GM18526 (cell line): ENCODE data around the gene SHISA8.

ENCODE experiments used
- POLR2A ChIP-seq: IDR thresholded peaks from 3 replicates; pipeline ENCODE4 v1.6.1; 2011; ENCODE audit not compliant: insufficient read length; ENCODE audit errors: extremely low read depth

The SHISA8 gene

GRCh38 chr22:41893591-41894375 is 21.1 kb downstream of the SHISA8 start:
- TF ChIP-seq POLR2A: no peak

DNA sequence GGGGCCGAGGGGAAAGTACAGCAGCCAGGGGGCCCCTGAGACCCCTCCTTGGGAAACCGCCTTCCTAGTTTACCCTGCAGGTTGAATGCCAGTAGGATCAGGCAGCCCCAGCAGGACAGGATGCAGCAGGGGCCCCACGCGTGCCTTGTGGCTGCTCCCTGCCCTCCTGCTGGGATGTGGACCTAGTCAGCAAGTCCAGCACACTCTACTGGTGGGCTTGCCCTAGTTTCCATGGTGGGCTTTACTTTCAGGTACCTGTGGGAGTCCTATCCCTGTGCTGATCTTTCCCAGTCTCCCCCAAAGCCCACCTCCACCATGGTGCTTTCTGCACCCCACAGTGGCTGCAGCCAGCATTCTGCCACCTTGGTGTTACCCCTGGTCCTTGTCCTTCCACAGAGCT is 22.2 kb downstream of the SHISA8 start:
- TF ChIP-seq POLR2A: no peak

DNA sequence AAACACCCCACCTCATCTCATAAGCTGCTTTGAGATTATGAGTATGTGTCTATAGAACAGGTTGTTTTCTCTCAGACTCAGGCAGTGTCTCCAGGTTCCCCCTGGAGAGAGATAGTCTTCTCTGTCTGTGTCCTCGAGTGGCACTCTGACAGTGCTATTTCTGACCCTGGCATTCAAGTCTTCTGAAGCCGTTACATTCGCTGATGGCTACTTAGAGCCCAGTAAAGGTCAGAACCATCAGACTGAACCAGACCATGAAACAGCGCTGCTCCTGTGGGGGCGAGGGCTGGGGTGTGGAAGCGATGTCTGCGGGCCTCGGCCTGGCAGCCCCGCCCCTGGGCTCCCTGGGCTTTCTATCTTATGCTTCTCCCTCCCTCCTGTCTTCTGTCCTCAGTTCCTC is 23.5 kb downstream of the SHISA8 start:
- no peak for TF ChIP-seq POLR2A

DNA sequence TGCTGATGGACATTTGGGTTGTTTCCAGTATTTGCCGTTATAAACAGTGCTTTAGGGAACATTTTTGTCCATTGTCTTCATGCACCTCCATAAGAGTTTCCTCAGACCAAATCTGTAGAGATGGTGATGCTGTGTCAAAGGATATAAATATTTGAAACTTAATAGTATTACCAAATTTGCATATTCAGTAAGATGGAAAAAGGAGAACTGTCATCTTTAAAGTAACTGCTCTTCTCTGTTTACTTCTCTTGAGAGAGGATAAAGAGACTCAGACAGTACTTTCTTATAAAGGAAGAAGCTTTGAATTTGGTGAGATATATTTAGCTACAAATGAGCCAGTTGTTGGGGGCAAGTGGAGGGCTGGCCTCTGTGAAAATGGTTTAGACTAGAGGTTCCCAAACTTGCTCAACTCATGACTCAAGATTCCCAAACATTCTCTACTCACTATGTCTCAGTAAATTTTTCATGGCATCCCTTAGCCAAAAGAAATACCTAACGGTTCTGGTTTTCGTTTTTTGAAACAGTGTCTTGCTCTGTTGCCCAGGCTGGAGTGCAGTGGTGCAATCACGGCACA is 26.2 kb downstream of the SHISA8 start:
- TF ChIP-seq POLR2A: no peak

DNA sequence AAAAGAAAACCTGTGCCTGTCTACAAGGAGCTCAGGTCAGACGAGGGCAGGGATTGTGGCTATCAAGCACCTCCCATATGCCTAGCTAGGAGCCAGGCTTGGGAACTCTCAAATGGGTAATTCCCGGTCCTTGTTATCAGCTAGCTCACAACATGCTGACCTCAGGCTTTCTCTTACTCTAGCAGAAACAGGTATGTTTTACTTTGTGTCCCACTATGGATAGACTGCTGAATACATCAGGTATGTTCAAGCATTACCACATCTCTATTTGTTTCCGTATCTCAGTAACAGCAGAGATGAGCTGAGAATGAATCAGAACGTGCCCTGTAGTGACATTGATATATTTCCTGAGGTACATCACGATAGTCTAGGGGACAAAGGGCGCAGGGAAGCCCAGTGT is 29.4 kb downstream of the SHISA8 start:
- no peak for TF ChIP-seq POLR2A

- no peak for TF ChIP-seq POLR2A
These were observed 29.8 kb downstream of the SHISA8 start for GRCh38 chr22:41885116-41885515.

GRCh38 chr22:41883400-41883799 is 31.5 kb downstream of the SHISA8 start:
- no peak for TF ChIP-seq POLR2A

- no peak for TF ChIP-seq POLR2A
These were observed 34.2 kb downstream of the SHISA8 start for GRCh38 chr22:41880653-41881052.

DNA sequence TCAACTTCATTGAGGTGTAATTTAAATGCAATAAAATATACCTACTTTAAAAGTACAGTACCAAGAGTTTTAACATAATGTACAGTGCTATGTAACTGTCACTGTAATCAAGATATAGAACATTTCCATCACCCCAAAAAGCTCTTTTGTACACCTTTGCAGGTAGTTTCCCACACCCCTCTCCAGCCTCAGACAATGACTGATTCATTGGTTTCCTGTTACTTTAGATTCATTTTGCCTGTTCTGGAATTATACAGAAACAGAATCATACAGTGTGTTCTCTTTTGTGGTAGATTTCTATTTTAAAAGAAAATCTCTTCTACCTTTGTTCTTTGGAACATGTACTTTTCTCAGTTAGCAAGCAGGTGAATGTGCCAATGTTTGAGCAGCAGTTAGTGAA is 38.2 kb downstream of the SHISA8 start:
- TF ChIP-seq POLR2A: no peak

- no peak for TF ChIP-seq POLR2A
These were observed 38.6 kb downstream of the SHISA8 start for GRCh38 chr22:41876275-41876674.

DNA sequence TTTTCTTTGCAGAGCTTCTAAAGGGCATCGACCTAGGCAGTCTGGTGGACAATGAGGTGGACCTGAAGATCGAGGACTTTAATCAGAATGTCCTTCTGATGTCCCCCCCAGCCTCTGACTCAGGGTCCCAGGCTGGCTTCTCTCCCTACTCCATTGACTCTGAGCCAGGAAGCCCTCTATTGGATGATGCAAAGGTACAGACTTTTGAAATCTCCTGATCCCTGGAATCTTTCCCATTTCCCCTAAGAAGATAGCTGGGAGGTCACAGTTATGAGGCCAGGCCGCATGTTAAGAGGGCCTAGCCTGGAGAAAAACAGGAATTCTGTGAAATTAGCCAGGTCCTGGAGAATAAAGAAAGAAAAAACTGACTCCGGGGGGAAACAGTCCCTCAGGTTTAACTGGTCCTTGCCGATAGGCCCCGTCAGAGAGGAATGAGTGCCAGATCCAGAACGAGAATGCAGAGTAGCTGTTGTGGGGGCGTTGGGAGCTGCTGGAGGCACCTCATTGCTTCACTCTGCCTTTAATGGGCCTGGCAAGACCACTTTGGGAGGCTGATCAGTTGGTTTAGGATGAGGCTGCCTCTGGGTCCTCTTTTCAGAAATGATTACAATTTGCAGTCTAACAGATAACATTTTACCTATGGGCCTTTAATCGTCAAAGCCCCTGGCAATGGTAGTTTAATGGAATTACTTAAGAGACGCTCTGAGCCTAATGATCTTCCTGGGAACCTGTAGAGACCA is 39.2 kb downstream of the SHISA8 start:
- no peak for TF ChIP-seq POLR2A

DNA sequence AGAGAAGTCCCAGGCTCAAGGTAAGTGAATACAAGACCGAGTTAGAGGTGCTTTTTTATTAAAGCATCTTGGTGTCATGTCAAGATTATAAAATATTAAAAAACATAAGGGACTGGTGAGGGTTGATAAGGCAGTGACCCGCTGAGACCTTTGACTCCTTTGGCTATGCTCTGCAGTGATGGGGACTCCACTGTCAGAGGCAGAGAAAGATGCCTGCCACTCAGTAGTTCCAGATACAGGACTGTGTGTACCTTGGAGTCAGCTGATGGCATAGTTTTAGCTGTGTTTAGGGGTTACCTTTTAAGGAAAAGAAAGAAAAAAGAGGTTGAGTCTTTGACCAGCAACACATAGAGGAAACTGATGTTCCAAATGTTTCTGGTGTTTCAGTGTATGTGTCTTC is 40.8 kb downstream of the SHISA8 start:
- TF ChIP-seq POLR2A: no peak

- TF ChIP-seq POLR2A: no peak
These were observed 41.5 kb downstream of the SHISA8 start for GRCh38 chr22:41873391-41873790.

DNA sequence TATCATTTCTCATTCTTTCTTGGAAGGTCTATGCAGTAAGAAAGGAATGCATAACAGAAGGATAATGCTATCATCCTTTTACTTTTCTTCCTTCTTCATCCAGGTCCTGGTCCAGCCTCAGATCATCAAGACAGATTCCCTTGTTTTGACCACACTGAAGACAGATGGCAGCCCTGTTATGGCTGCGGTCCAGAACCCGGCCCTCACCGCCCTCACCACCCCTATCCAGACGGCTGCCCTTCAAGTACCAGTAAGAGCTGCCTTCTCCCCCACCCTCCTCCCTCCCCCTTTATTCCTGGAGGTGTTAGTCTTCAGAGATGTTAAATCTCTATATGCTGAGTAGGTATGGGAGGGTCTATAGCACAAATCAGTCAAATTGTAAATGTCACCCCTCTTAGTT is 44.1 kb downstream of the SHISA8 start:
- TF ChIP-seq POLR2A: no peak

DNA sequence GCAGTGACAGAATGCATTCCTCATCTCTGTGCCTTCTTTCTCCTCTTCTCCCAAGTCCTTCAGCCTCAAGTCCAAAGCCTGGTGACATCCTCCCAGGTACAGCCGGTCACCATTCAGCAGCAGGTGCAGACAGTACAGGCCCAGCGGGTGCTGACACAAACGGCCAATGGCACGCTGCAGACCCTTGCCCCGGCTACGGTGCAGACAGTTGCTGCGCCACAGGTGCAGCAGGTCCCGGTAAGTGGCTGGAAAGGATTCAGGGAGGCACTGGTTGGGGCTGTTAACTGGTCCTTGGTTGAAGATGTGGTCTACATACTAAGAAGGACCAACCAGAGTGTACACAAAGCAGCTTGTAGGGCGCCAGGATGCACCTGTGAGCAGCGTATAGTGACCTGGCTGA is 46.3 kb downstream of the SHISA8 start:
- TF ChIP-seq POLR2A: no peak

- no peak for TF ChIP-seq POLR2A
These were observed 51.4 kb downstream of the SHISA8 start for GRCh38 chr22:41863472-41863871.

DNA sequence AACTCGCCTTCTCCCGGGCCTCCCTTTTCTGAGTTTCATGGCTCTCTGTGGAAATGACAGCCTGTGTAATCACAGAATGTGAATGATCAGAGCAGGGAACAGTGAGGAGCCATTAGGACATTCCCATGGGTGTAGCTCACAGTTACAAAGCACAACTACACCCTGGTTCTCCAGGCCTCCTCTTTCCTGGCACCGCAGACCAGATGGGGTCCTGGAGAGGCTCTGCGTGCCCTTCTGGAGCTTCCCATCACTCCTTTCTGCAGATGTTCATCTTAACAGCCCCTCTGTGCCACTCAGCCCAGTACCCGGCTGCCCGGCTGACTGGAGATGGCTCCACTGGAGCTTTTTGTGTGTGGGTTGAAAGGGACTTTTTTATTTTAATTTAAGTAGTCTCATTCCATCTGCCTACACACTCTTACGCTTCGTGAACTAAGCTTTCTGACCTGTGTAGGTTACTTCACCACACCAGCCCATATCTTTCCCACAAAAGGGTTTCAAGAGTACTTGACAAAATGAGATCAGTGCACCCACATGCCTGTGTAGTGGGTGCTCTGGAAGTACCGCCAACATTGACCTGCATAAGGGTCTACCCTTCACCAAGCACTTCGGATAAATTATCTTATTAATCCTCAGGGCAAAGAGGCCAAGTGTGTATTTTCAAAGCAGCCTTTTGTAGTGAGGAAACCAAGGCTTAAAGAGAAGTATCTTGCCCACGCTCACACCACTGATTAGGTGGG is 52.2 kb downstream of the SHISA8 start:
- TF ChIP-seq POLR2A: peak; percentile 19
